GM12872 (cell line): ENCODE data around the gene BOD1L2.

Source experiments
- TF ChIP-seq, protein P1 (sequence below): IDR thresholded peaks from 3 replicates; pipeline ENCODE4 v1.5.1; 2011; ENCODE audit warnings: low read depth, mild to moderate bottlenecking, low read length, moderate library complexity; ENCODE audit not compliant: insufficient read depth

The BOD1L2 gene

DNA sequence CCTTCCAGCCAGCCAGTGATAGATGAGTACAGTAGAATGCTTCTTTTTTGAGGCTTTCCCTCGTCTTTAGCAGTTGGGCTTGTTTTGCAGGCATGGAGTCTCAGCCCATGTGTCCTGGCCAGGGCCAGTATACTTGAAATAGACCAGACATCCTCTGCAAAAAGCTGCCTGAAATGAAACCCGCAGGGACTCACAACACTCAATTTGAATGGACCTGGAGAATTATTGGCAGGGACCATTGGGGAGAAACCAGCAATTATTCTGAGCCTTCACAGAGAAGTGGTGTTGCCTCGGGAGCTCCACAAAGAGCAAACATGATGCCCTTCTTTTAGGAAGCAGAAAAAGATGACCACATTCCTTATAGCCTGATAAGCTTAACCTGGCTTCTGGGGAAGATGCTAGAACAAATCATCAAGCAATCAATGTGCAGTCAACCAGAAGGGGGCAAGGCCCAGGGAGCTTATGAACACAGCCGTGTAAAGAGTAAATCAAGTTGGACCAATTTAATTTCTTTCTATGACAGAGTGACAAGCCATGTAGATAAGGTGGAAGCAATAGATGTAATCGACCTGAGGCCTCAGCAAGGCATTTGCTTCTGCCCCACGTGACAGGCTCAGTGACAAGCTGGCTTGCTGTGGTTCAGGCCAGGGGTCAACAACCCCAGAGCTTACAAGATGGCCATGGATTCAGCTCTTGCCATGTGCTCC lies 42.1 kb downstream of the BOD1L2 start:
- TF ChIP-seq, protein P1, sequence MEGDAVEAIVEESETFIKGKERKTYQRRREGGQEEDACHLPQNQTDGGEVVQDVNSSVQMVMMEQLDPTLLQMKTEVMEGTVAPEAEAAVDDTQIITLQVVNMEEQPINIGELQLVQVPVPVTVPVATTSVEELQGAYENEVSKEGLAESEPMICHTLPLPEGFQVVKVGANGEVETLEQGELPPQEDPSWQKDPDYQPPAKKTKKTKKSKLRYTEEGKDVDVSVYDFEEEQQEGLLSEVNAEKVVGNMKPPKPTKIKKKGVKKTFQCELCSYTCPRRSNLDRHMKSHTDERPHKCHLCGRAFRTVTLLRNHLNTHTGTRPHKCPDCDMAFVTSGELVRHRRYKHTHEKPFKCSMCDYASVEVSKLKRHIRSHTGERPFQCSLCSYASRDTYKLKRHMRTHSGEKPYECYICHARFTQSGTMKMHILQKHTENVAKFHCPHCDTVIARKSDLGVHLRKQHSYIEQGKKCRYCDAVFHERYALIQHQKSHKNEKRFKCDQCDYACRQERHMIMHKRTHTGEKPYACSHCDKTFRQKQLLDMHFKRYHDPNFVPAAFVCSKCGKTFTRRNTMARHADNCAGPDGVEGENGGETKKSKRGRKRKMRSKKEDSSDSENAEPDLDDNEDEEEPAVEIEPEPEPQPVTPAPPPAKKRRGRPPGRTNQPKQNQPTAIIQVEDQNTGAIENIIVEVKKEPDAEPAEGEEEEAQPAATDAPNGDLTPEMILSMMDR: no peak

DNA sequence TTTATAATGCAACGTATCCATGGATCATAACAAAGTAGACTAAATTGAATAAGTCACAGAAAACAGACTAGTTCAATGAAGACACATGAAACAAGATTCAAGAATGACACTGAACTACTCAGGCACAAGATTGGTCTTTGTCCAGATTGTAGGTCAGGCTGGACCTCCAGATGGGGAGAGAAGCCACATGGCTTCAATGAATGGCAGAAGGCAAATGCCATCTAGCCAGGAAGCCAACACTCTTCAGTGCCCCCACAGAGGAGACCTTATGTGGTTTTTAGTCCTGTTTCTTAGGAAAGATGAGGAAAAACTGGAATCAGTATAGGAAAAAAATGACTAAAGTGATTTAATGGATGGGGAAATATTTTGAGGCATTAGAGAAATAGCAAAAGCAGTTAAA lies 43.1 kb downstream of the BOD1L2 start:
- TF ChIP-seq, protein P1: no peak

DNA sequence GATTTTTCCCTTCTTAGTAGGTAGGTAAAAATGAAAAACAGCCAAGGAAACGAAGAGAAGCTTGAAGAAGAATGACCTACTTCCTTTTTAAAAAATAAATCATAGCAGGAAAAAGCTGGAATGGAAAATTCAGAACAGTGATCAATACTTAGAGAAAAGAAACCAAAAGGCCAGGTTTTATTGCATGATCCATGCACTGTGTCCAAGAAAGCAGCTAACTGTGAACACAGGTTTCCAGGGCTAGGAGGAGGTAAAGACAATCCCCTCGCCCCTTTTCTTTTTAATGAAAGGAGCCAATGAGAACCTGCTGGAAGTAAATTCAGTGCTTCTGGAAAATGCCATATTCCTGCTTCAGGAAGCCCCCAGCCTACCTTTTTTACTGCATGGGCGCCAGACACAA lies 47.2 kb downstream of the BOD1L2 start:
- TF ChIP-seq, protein P1: no peak

DNA sequence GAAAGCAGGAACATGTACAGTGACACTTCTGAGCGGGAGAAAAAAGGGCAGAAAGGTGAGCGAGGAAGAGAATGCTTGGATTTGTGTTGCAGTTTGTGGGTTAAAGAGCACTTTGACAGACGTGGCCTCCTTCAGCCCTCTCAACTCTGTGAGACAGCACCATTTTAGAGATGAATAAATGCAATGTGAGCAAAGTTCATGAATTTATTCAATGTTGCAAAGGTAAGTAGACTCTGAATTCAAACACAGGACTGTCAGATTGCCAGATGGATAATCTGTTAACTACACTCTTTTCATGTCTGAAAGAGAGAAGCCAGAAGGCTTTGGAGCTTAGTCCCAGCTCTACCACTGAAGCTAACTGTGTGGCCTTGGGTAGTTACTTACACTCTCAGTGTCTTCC lies 47.7 kb downstream of the BOD1L2 start:
- TF ChIP-seq, protein P1: no peak

DNA sequence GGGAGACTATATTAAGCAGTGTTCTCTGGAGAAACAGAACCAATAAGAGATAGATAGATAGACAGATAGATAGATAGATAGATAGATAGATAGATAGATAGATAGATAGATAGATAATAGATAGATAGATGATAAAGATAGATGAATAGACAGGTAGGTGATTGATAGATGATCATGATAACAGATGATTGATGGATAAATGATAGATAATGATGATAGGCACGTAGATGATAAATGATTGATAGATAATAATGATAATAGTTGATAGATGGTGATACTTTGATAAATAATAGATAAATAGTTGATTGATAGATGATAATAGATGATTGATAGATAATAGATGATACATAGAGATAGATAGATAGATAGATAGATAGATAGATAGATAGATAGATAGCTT lies 48.5 kb downstream of the BOD1L2 start:
- TF ChIP-seq, protein P1: no peak

DNA sequence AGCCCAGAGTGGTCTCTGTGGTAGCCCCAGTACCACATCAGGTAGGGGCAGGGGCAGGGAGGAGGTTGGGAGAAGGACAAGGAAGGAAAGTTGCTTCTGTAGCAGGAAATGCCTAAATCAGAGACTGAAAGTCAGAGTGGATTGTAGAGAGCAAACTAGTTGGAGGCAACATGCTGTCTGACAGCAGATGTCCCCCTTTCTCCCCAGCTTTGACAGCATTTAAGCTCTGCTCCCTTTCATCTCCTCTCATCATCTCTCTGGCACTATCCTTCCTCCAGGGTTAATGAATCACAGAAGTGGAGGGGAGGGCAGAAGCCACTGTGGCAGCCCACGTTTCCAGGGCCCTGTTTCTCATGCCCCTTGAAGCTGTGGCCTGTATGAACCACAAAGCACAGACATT lies 50.4 kb downstream of the BOD1L2 start:
- TF ChIP-seq, protein P1: no peak

DNA sequence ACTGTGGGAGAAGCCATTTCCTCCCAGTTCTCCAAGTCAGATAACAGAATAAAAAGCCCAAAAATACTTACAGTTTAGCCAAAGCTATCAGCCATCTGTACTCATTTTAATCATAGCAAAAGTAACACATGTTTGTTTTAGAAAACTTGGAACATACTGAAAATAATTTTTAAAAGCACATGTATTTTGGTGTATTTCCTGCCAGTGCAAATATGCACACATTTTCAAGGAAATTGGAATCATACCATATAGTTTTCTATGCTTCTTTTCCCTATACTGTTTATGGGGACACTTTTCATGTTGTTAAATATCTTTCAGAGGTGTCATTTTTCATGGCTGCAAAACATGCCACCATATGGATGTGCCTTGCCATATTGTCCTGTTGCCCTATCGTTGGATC lies 51.2 kb downstream of the BOD1L2 start:
- TF ChIP-seq, protein P1: no peak
